HG02571 (cell line): Measurements from ENCODE around the gene C11orf42.

Experiments used
- ATAC-seq: cut with Tn5 transposase; IDR thresholded peaks from one replicate; pipeline ENCODE4 v1.9.1; 2021; ENCODE audit warnings: mild to moderate bottlenecking, moderate library complexity; ENCODE audit not compliant: unreplicated experiment

The C11orf42 gene

GRCh38 chr11:6205366-6205765 lies at the start of gene C11orf42:
TSS of gene C11orf42 (plus strand) at chr11:6205557. CDS start at chr11:6205616, 59 bp downstream.
- no peak for ATAC-seq

GRCh38 chr11:6156628-6157359 lies 48.6 kb upstream of the C11orf42 start:
- ATAC-seq = no peak

DNA sequence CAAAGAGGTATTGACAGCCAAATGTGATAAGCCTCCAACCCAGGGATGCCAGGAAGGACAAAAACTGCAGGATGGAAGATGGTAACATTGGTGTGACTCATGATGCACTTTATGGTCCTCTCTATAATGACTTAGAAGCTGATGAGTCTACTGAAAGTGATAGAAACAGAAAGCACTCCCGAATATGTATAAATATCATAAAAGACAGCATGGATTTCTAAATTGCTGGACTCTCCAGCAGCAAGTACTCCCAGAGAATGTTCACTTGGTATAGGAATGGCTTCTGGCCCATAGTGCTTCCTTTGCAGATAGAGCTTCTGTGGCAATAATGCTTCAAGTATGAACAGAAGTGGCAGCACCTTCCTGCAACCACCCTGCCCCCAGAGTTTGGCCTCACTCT lies 35.1 kb upstream of the C11orf42 start, which contains the start of gene OR52B2:
Gene OR52B2, minus strand, starts transcription at position 101 of the 400 bp plus-strand sequence. Its CDS starts 0 bp downstream, at position 101.
- ATAC-seq = no peak

DNA sequence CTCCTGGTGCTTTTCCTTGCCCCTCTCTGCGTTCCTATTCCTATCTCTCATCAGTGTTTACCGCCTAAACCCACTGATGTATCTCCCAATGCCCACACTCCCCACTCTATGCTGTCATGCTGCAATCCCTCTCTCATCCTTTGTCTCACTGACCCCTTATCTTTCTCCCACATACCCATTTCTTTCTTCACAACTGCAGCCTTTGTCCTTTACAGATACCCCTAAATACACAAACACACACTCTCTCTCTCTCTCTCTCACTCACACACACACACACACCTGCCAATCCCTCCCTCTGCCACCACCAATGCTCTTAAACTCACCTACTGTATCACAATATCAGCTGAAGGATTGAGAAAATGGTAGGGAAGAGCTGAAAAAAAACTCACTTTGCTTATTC lies 29.9 kb upstream of the C11orf42 start:
- ATAC-seq = no peak

DNA sequence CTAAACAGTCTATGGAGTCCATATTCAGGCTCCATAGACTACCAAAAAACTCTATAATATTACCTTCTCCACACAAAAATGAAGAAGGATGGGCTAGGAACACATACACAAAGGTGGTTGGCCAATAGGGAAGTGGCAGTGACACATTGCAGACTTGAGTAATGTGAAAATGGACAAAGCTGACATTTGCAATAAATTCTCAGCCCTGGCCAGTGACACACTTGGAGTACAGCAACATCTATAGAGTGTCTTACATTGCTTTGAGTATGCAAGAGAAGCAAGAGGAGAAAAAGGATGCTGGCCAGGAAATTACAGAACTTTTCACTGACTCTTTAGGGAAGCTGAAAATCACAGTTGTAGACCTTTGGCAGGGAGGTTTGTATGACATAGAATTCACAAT lies 13.6 kb upstream of the C11orf42 start:
- ATAC-seq = no peak

DNA sequence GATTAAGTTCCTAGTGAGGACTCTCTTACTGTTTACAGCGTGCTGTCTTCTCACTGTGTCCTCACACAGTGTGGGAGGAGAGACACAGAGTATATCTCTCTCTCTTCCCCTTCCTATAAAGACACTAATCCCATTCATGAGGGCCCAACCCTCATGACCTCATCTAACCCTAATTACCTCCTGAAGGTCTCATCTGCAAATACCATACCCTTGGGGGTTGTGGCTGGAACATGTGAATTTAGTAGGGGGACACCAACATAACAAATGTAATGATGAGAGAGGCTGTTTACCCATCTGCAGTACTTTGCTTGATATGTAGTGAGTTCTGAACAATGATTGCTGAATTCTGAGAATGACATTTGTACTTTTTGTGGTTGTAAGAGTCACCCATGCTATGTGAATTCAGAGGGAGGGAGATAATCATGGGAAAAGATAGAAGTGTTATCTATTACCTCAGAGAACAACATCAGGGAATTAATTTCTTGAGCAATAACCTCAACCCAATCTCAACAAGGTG lies 11.2 kb upstream of the C11orf42 start:
- ATAC-seq = no peak

DNA sequence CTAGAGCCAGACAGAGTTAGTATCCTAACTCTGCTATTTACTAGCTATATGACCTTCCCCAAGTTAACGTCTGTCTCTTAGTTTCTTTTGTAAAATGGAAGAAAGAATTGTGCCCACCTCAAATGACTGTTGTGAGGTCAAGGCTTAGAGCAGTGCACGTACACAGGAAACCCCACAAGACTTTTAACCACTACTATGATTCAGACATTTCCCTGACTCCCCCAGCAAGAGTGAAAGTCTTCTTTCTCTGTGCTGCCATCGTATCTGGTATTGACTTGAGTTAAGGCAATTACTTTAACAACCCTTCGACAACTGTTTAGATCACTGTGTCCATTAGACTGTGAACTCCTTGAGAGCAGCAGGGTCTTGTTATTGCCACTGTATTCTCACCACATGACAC lies 9.0 kb upstream of the C11orf42 start:
- ATAC-seq = no peak

DNA sequence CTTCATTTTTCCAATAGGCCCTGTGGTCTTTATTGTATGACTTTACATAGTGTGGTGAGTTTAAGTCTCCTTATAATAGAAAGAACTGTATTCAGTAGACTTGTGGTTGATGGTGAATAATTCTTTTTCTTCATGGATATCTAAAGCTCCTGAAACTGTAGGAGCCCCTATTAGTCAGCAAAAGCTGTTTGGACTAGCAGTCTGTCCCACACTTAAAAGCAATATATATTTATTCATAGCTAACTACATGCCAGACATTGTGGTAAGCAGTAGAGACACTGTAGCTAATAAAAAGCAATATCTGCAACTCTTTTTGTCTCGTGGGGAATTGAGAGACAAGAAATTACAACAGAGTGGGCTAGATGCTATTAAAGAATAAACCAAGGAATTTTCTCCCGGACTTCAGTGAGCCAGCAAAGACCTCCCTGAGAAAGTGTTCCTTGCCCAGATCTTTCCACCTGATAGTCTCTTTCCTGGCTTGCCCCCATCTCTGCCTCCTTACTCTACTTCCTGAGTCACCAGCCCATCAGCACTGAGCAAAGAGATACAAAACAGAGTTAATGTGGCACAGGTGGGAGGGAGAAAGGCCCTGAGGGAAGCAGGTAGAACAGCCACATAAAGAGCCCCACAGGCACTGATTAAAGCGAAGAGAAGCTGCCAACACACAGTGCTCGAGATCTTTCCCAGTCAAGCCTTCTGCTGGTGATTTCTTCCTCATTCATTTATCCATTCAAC lies 7.7 kb upstream of the C11orf42 start:
- ATAC-seq = no peak

DNA sequence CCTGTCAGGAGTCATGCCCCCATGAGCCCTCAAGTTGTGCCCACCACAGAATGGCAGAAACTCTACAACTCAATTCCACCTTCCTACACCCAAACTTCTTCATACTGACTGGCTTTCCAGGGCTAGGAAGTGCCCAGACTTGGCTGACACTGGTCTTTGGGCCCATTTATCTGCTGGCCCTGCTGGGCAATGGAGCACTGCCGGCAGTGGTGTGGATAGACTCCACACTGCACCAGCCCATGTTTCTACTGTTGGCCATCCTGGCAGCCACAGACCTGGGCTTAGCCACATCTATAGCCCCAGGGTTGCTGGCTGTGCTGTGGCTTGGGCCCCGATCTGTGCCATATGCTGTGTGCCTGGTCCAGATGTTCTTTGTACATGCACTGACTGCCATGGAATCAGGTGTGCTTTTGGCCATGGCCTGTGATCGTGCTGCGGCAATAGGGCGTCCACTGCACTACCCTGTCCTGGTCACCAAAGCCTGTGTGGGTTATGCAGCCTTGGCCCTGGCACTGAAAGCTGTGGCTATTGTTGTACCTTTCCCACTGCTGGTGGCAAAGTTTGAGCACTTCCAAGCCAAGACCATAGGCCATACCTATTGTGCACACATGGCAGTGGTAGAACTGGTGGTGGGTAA lies 6.1 kb upstream of the C11orf42 start, which contains the start of gene OR52W1:
Gene OR52W1, plus strand, starts transcription at position 51 of the 637 bp plus-strand sequence. Its CDS starts 0 bp downstream, at position 51.
- ATAC-seq = no peak

- no peak for ATAC-seq
These were observed 4.4 kb upstream of the C11orf42 start for GRCh38 chr11:6200975-6201374.

DNA sequence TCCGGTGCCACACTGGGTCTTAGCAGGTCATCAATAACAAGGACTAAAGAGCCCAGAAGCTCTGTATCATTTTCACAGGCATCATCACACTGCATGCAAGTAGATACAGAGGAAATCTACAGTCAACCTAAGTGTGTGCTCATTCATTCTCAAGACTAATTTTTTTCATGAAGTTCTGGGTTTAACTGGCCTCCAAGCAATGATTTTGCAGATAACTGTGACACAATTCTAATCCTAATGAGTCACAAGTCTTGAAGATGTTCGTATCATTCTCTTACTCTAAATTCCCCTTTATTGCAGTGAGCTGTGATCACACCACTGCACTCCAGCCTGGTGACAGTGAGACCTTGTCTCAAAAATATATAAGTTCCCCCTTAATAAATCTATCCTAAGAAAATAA lies 3.9 kb upstream of the C11orf42 start:
- no peak for ATAC-seq

- no peak for ATAC-seq
These were observed 3.3 kb upstream of the C11orf42 start for GRCh38 chr11:6202041-6202440.

DNA sequence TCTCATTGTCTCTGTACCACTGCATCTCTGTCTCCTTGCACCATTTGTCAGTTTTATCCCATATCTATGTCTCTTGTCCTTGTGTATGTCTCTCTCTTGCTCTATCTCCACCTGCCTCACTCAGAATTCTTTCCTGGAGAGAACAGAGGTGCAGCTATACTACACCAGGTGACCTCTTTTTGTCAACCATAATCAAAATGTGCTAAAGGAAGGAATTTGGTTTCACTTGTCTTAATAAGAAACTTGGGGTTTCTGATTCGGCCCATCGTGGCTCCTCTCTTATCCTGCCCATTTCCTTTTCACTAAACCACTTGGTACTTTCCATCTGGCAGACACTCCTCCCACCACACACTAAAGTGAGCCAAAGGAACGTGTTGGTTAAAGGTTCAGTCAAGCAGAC lies 2.0 kb upstream of the C11orf42 start:
- ATAC-seq = no peak

- ATAC-seq = no peak
These were observed 651 bp upstream of the C11orf42 start for GRCh38 chr11:6204706-6205105.

GRCh38 chr11:6206456-6207180 lies 1.3 kb downstream of the C11orf42 start:
- ATAC-seq = no peak

DNA sequence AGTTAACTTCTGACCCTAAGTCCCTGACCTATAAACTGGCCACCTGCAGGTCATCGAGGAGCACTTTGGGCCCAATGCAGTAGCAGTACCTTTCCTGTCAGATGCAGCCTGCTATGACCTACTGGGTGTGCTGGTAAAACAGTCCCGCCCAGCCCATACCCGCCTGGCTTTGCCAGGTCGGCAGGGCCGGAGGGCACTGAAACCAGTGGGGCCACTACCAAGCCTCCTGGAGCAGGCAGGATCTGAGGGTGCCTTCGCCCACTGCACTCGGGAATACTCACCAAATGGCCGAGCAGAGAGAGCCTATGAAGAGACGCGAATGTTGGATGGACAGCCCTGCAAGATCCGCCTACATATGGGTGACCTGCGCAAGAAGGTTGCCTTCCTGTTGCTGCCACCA lies 4.4 kb downstream of the C11orf42 start:
- no peak for ATAC-seq

- ATAC-seq = no peak
These were observed 5.1 kb downstream of the C11orf42 start for GRCh38 chr11:6210274-6210955.

GRCh38 chr11:6214530-6214929 lies 9.2 kb downstream of the C11orf42 start:
- no peak for ATAC-seq

- ATAC-seq = no peak
These were observed 11.1 kb downstream of the C11orf42 start for GRCh38 chr11:6216501-6216900.

GRCh38 chr11:6217722-6218121 lies 12.4 kb downstream of the C11orf42 start:
- ATAC-seq = no peak
